DMS79 treated with DMSO at 0.1 percent for 48 hours (cell line): ENCODE measurements around the gene OR1A2.
"Not testable (repeated sequence)": the region's sequence is repeated elsewhere in the genome, so short reads cannot be mapped to it uniquely, and the experiment has no call there.

Source experiments
- DNase-seq: peaks from one replicate; lab custom pipeline; 2025; lab: John Stamatoyannopoulos, UW

OR1A2 gene, protein sequence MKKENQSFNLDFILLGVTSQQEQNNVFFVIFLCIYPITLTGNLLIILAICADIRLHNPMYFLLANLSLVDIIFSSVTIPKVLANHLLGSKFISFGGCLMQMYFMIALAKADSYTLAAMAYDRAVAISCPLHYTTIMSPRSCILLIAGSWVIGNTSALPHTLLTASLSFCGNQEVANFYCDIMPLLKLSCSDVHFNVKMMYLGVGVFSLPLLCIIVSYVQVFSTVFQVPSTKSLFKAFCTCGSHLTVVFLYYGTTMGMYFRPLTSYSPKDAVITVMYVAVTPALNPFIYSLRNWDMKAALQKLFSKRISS

DNA sequence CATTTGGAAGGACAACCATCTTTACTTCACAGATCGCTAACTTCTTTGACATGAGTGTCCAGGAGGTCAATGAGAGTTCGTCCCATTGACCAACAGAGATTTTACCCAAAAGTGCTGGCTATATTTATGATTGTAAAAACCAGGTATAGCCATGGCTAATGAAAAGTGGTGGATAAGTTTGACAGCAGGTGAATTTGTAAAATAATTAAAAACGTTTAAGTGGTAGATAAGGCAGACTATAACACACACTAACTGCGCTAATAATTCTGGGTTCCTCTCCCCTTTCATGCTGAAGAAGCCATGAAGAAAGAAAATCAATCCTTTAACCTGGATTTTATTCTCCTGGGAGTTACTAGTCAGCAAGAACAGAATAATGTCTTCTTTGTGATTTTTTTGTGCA, at the start of gene OR1A2:
OR1A2 (plus strand) TSS at position 301 of the 400 bp plus-strand sequence; CDS start at position 301, 0 bp downstream.
- DNase-seq = no peak

DNA sequence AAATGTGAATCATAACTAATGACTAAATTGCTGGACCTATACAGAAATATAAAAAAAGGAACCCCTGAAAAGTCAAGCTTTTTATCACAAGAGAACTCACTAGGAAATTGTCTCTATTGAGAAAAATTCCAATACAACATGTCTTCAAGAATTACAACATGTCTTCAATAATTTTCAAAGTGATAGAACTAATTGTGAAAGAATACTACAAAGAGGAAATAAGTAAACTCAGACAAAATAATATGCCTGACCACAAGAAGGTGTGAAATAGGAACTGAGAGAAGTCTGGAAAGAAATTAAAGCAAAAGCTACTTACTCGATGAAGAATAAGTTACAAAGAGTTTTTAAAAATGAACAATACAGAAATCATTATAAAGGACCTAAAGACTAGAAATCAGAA, 40.1 kb upstream of the OR1A2 start:
- no peak for DNase-seq

GRCh38 chr17:3167574-3167973, 29.7 kb upstream of the OR1A2 start:
- no peak for DNase-seq

GRCh38 chr17:3189961-3190360, 7.4 kb upstream of the OR1A2 start:
- DNase-seq = no peak

DNA sequence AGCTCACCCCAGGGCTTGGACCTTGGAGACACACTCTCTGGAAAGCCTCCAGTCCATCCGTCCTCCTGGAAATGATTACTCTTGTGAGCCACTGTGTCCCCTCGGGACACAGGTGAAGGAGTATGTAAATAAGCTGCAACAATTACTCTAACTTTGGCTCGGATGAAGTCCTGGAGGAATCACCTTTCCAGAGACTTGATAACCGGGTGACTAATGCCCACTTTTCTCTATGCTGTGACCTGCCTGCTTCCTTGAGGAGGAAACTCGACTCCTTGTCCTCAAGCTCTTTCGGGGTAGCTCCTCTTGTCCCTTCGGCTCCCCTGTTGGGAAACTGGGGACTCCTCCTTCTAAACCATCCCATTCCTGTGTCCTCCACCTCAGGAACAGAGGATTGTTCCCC, 10.0 kb downstream of the OR1A2 start, which contains the start of gene OR1A1:
OR1A1 (plus strand) TSS at position 301 of the 400 bp plus-strand sequence. CDS start 7,954 bp downstream, outside the sequence.
- no peak for DNase-seq

DNA sequence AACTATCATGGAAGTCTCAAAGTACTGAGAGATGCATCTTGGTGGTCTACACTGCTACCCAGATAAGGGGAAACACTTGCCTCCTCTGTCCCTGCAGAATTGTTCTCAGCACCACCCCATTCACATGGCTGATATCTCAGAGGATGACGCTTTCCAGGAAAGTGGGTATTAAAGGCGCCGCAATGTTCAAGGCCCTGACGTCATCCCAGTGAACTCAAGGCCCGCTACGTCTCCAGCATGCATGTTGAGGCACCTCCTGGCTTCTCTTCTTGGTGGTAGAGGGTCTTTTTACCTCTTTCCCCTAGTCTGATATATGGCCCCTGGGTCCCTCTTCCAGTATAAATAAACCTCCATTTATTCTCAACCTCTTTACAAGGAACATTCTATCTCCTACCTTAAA, 11.2 kb downstream of the OR1A2 start:
- no peak for DNase-seq

DNA sequence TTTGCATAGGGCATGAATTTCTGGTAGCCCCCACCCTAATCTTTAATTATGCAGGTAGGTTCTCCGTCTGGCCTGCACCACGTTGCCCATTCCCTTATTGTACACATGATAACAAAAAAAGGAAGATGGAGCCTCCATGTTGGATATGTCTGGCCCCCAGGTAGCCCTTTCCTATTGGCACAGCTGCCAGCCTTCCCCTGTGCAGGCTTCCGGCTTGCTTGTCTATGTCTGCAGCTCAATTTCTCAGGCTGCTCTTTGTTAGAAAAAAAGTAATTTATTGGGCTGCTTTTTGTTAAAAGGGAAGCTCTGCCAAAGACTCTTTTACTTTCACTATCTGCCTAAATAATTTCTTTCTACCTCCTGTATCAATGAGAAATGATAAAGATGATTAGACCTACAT, 15.7 kb downstream of the OR1A2 start:
- no peak for DNase-seq

DNA sequence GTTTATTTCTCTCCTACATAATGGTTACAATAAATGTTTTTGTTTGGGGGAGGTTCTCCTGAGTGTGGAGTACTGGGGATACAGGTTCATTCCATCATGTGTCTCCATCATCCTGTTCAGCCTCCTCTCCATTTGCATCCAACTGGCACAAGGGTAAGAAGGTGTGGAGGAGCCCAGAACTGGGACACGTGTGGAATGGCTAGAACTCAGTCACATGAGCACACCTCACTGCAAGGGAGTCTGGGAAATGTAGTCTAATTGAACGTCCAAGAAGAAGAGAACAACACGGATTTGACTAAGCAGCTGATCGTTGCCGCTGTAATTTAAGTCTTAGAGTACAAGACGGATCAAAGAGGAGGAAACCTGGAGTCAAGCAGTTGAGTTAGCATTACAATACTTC, 16.3 kb downstream of the OR1A2 start:
- DNase-seq = no peak

DNA sequence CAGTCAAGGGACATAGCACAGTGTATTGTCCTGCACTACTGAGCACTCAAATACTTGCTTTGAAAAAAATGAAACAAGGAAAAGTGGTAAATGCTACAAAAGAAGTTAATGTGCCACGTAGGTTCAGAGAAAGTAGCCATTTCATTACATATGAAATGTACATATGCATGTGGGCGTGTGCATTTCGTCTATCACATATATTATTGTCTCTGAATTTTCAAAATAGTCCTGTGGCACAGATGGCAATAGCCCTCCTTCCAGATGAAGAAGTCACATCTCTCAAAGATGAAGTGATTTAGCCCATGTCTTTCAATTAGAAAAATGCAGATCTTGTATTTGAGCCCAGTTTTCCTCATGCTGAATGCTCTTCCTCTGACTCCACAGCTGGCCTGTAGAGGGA, 22.7 kb downstream of the OR1A2 start:
- DNase-seq = not testable (repeated sequence)

DNA sequence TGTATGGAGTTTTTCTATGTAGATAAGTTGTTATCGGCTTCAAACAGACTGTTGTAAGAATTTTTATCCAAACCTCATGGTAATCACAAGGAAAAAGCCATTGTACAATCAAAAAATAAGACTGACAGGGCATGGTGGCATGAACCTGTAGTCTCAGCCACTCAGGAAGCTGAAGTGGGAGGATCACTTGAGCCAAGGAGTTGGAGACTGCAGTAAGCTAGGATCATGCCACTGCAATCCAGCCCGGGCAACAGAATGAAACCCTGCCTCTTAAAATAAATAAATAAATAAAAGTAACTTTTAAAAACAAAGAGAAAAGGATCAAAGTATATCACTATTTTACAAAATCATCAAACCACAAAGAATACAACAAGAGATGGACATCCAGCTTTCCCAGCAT, 24.5 kb downstream of the OR1A2 start:
- DNase-seq = no peak

GRCh38 chr17:3222505-3222904, 25.2 kb downstream of the OR1A2 start:
- no peak for DNase-seq

- DNase-seq = not testable (repeated sequence)
These were observed 27.5 kb downstream of the OR1A2 start for GRCh38 chr17:3224721-3225352.

DNA sequence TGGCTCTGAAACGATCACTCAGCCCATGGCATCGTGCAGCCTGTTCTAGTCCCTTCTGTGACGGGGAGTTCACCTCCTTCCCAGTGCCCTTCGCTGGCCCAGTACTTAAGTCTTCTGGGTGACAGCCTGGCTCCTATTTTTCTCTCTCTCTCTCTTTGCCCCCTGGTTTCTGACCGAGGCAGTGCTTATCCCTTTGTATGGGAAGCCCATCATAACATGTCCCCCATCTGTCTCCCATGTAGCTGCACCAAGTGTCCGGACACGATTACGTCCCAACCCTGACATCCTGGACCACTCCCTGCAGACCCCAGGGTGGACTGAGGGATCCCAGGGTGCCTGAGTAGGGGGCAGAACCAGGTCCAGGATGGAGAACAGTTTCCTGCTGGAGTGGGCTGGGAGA, 35.0 kb downstream of the OR1A2 start:
- DNase-seq = not testable (repeated sequence)

DNA sequence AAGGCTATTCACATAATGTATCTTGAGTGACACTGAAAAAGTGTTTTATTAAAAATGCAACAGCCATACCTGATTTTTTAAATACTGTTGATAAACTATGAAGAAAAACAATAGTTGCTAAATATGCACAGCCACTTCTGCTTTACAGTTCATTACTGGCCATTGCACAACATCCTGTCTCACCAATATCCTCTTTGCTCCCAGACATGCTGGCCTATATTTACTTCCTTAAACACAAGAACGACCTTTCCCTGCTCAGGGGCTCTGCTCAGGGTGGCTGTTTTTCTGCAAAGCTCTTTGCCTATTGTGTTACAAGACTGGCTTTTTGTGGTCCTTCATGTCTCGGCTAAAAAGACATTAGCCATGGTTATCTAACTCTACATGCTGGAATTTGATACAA, 41.4 kb downstream of the OR1A2 start:
- DNase-seq = not testable (repeated sequence)

DNA sequence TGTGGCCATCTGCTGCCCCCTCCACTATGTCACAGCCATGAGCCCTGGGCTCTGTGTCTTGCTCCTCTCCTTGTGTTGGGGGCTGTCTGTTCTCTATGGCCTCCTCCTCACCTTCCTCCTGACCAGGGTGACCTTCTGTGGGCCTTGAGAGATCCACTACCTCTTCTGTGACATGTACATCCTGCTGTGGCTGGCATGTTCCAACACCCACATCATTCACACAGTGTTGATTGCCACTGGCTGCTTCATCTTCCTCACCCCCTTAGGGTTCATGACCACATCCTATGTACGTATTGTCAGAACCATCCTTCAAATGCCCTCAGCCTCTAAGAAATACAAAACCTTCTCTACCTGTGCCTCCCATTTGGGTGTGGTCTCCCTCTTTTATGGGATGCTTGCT, 43.7 kb downstream of the OR1A2 start:
- not testable (repeated sequence) for DNase-seq

- not testable (repeated sequence) for DNase-seq
These were observed 47.5 kb downstream of the OR1A2 start for GRCh38 chr17:3244841-3245240.
